Measurements from ENCODE around the gene ZNF283. TPM values are rescaled to one million over a fixed set of nuclear protein-coding genes. Genes with fewer than 3 reads are reported as not detected.

Gene ZNF283
- total RNA-seq, 2 donors from 2014 or later, result 7.1 to 10.1 TPM

GRCh38 chr19:43784241-43784980 lies 42.7 kb upstream of the ZNF283 start:
- Mint-ChIP-seq H3K9me3 (no peaks in the 10 kb centered on the region), H3K27ac (no peak overlapping the region), H3K27me3 (ENCODE audit: insufficient read depth) (peaks cover 29% of the 10 kb centered on the region), H3K4me3 (no peak overlapping the region), H3K4me1 (peaks cover 4% of the 10 kb centered on the region), H3K36me3 (ENCODE audit: low read depth) (no peaks in the 10 kb centered on the region)
- H3K4me3 ChIP-seq (ENCODE audit: low read length), result no peak overlapping the region
- no peaks in the 10 kb centered on the region for H3K27me3 ChIP-seq (ENCODE audit: control insufficient read depth, insufficient read depth, low read length, poor library complexity, severe bottlenecking)
- no peaks in the 10 kb centered on the region for H3K9me3 ChIP-seq (ENCODE audit: control insufficient read depth, low read length)
- no peak overlapping the region for H3K9ac ChIP-seq (ENCODE audit: extremely low read depth, low read length, poor library complexity, severe bottlenecking)
- WGBS, 2 experiments (ENCODE audit: insufficient coverage in 1 of 2, insufficient read length in 1 of 2), result 75% methylated on average over 3 to 4 of the region's 4 CpGs
- no peak for TF ChIP-seq CTCF (conservative IDR thresholded peaks at IDR 0.05)
- H3K27ac ChIP-seq (ENCODE audit: low read depth, low read length), result no peak overlapping the region
- DNase-seq, result peak; percentile 71
- no peaks in the 10 kb centered on the region for H3K36me3 ChIP-seq (ENCODE audit: control insufficient read depth, insufficient read depth, low read length)
- no peaks in the 10 kb centered on the region for H3K4me1 ChIP-seq (ENCODE audit: control insufficient read depth, insufficient read depth, low read length)

DNA sequence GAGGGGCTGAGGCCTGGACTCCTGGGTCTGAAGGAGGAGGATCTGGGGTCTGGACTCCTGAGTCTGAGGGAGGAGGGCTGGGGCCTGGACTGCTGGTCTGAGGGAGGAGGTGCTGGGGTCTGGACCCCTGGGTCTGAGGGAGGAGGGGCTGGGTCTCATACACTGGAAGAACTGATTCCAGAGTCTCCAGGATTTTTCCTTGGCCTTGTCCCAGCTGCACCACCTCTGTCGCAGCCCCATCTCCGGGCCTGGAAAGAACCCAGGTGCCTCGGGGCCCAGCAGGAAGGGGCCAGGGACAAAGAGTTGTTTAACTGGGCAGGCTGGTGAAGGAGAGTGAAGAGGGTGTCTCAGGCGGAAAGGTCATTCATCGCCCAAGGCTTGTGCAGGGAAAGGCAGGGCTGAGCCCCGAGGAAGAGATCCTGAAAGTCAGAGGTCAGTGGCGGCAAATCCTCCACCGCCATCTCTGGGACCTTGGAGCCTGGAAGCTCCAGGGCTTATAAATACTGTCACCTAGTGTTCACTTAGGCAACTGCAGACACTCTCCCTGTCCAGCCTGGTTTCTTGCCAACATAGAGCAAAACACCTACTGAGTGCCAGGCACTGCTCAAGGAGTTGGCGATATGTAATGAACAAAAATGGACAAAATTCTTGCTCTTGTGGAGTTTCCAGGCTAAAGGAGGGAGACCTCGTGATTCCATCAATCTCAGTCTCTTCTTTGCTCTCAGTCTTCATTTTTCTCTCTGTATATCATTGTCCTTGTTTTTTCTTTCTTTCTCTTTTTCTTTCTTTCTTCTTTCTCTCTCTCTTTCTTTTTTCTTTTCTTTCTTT lies 41.9 kb upstream of the ZNF283 start:
- H3K4me3 Mint-ChIP-seq, result no peak overlapping the region
- WGBS, 2 experiments (ENCODE audit: insufficient coverage in 1 of 2, insufficient read length in 1 of 2), result 36 to 37% methylated on average over 9 to 10 of the region's 10 CpGs

GRCh38 chr19:43786665-43787064 lies 40.5 kb upstream of the ZNF283 start:
- Mint-ChIP-seq H3K4me1 (no peaks in the 10 kb centered on the region), H3K27ac (no peak overlapping the region), H3K36me3 (ENCODE audit: low read depth) (no peaks in the 10 kb centered on the region), H3K27me3 (ENCODE audit: insufficient read depth) (peaks cover 27% of the 10 kb centered on the region), H3K4me3 (no peak overlapping the region), H3K9me3 (no peaks in the 10 kb centered on the region)
- no peaks in the 10 kb centered on the region for H3K4me1 ChIP-seq (ENCODE audit: control insufficient read depth, insufficient read depth, low read length)
- no peak for TF ChIP-seq CTCF (conservative IDR thresholded peaks at IDR 0.05)
- no peak overlapping the region for H3K27ac ChIP-seq (ENCODE audit: low read depth, low read length)
- H3K36me3 ChIP-seq (ENCODE audit: control insufficient read depth, insufficient read depth, low read length), result no peaks in the 10 kb centered on the region
- no peaks in the 10 kb centered on the region for H3K27me3 ChIP-seq (ENCODE audit: control insufficient read depth, insufficient read depth, low read length, poor library complexity, severe bottlenecking)
- H3K9ac ChIP-seq (ENCODE audit: extremely low read depth, low read length, poor library complexity, severe bottlenecking), result no peak overlapping the region
- no peak for DNase-seq
- no peaks in the 10 kb centered on the region for H3K9me3 ChIP-seq (ENCODE audit: control insufficient read depth, low read length)
- H3K4me3 ChIP-seq (ENCODE audit: low read length), result no peak overlapping the region
- 30 to 48% methylated on average over 1 of the region's 1 CpG for WGBS, 2 experiments (ENCODE audit: insufficient coverage in 1 of 2, insufficient read length in 1 of 2)

More for the DNA sequence above, 41.9 kb upstream of the ZNF283 start:
- H3K36me3 Mint-ChIP-seq (ENCODE audit: low read depth), result no peaks in the 10 kb centered on the region
- Histone ChIP-seq H3K9me3 (ENCODE audit: control insufficient read depth, low read length) (no peaks in the 10 kb centered on the region), H3K27ac (ENCODE audit: low read depth, low read length) (no peak overlapping the region), H3K9ac (ENCODE audit: extremely low read depth, low read length, poor library complexity, severe bottlenecking) (no peak overlapping the region), H3K4me1 (ENCODE audit: control insufficient read depth, insufficient read depth, low read length) (no peaks in the 10 kb centered on the region), H3K27me3 (ENCODE audit: control insufficient read depth, insufficient read depth, low read length, poor library complexity, severe bottlenecking) (no peaks in the 10 kb centered on the region), H3K36me3 (ENCODE audit: control insufficient read depth, insufficient read depth, low read length) (no peaks in the 10 kb centered on the region), H3K4me3 (ENCODE audit: low read length) (no peak overlapping the region)
- H3K27ac Mint-ChIP-seq, result no peak overlapping the region
- H3K27me3 Mint-ChIP-seq (ENCODE audit: insufficient read depth), result peaks cover 27% of the 10 kb centered on the region
- no peaks in the 10 kb centered on the region for H3K9me3 Mint-ChIP-seq
- peak; percentile 88 for DNase-seq
- peak; percentile 95 for TF ChIP-seq CTCF (conservative IDR thresholded peaks at IDR 0.05)
- H3K4me1 Mint-ChIP-seq, result no peaks in the 10 kb centered on the region
